T47D (cell line): ENCODE measurements around the gene WDR12.
A peak's percentile ranks its signal among the peaks of the same experiment; 100 is the strongest.
"Not testable (repeated sequence)": the region's sequence is repeated elsewhere in the genome, so short reads cannot be mapped to it uniquely, and the experiment has no call there.

ENCODE experiments used
- DNase-seq, 2 experiments: peaks; one replicate each; pipeline versions ENCODE4 v3.0.0 to v3.0.0-alpha.2; 2011 to 2012; ENCODE audit warnings: low read depth in 1 of 2, low spot score in 1 of 2
- JUND ChIP-seq: IDR thresholded peaks from 2 replicates; pipeline ENCODE4 v1.6.1; 2012; ENCODE audit warnings: low read depth
- in situ Hi-C: cut with HindIII; loops from 2 replicates; pipeline ENCODE4 v1.10.0; 2016; ENCODE audit warnings: low sequenced_read_pairs, low pct_unique_long_range_greater_than_20kb

The WDR12 gene

GRCh38 chr2:202911512-202912341, at the start of gene WDR12, which contains the start of gene CARF:
Gene WDR12 (minus strand): TSS chr2:202911673. CDS start chr2:202911476, 197 bp downstream.
Gene CARF (plus strand): TSS chr2:202912275. CDS start chr2:202941903, 29,628 bp downstream.
- no peak for TF ChIP-seq JUND
- in situ Hi-C loops, result no loop called here
- peak; percentile 65 to 91 for DNase-seq

- no peak for TF ChIP-seq JUND
- in situ Hi-C loops, result no loop called here
- DNase-seq, result no peak
Measured at GRCh38 chr2:202960524-202960923, 49.1 kb upstream of the WDR12 start.

- DNase-seq, result no peak
Measured at GRCh38 chr2:202950592-202950991, 39.1 kb upstream of the WDR12 start.

GRCh38 chr2:202949333-202949732, 37.9 kb upstream of the WDR12 start:
- DNase-seq, in situ Hi-C loops: not testable (repeated sequence)

More at GRCh38 chr2:202950592-202950991, 39.1 kb upstream of the WDR12 start:
- TF ChIP-seq JUND, result no peak
- in situ Hi-C loops, result no loop called here

- no peak for DNase-seq
- no peak for TF ChIP-seq JUND
- in situ Hi-C loops, result no loop called here
Measured at GRCh38 chr2:202945497-202945896, 34.0 kb upstream of the WDR12 start.

- no peak for TF ChIP-seq JUND
- DNase-seq, result no peak
- in situ Hi-C loops, result no loop called here
Measured at GRCh38 chr2:202944816-202945215, 33.3 kb upstream of the WDR12 start.

GRCh38 chr2:202944408-202944807, 32.9 kb upstream of the WDR12 start:
- TF ChIP-seq JUND, result no peak
- in situ Hi-C loops, result no loop called here
- no peak for DNase-seq

- no peak for TF ChIP-seq JUND
- in situ Hi-C loops, result no loop called here
- no peak for DNase-seq
Measured at GRCh38 chr2:202941771-202942170, 30.3 kb upstream of the WDR12 start.

GRCh38 chr2:202938960-202939359, 27.5 kb upstream of the WDR12 start:
- no peak for TF ChIP-seq JUND
- in situ Hi-C loops, result no loop called here
- no peak for DNase-seq

GRCh38 chr2:202934456-202934855, 23.0 kb upstream of the WDR12 start:
- in situ Hi-C loops, result no loop called here
- TF ChIP-seq JUND, result no peak
- DNase-seq, result no peak

GRCh38 chr2:202933958-202934357, 22.5 kb upstream of the WDR12 start:
- in situ Hi-C loops, result no loop called here
- DNase-seq, result no peak
- TF ChIP-seq JUND, result no peak

- TF ChIP-seq JUND, result no peak
- DNase-seq, result no peak
- in situ Hi-C loops, result no loop called here
Measured at GRCh38 chr2:202933139-202933510, 21.7 kb upstream of the WDR12 start.

GRCh38 chr2:202932425-202933138, 21.1 kb upstream of the WDR12 start:
- DNase-seq, result no peak
- no peak for TF ChIP-seq JUND
- in situ Hi-C loops, result no loop called here

- no peak for DNase-seq
- in situ Hi-C loops, result no loop called here
- no peak for TF ChIP-seq JUND
Measured at GRCh38 chr2:202918860-202919259, 7.4 kb upstream of the WDR12 start.

GRCh38 chr2:202912342-202913201, 1.1 kb upstream of the WDR12 start:
- in situ Hi-C loops, result not testable (repeated sequence)
- peak in 1 of 2 experiments; percentile 24 for DNase-seq
